Measurements from ENCODE around the gene KDSR.

DNA sequence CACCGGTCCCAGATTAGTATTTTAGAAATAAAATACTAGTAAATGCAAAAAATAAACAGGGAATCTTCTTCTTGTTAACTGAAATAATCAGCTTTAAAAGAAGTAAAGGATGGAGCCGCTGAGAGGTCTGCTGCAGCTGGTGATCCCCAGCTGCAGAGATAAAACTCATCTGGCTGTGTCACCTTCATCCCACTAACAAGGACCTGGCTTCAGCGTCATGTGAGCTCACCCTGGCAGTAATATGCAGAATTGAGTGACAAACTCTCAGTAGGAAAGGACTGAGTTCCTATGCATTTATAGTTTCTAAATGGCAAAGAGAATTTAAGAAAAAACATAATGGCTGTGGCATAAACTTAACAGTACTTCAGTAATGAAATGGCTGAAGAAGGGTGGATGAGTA is 27.9 kb upstream of the KDSR start:
- TF ChIP-seq, protein P1, sequence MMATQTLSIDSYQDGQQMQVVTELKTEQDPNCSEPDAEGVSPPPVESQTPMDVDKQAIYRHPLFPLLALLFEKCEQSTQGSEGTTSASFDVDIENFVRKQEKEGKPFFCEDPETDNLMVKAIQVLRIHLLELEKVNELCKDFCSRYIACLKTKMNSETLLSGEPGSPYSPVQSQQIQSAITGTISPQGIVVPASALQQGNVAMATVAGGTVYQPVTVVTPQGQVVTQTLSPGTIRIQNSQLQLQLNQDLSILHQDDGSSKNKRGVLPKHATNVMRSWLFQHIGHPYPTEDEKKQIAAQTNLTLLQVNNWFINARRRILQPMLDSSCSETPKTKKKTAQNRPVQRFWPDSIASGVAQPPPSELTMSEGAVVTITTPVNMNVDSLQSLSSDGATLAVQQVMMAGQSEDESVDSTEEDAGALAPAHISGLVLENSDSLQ (IDR thresholded peaks at IDR 0.05): no peak
- TF ChIP-seq ZNF384 (IDR thresholded peaks at IDR 0.05): no peak
- no peak for TF ChIP-seq LEF1 (IDR thresholded peaks at IDR 0.05; ENCODE audit: borderline replicate concordance)
- TF ChIP-seq SP1 (IDR thresholded peaks at IDR 0.05): no peak
- TF ChIP-seq BHLHE40 (IDR thresholded peaks at IDR 0.05; ENCODE audit: borderline replicate concordance): no peak
- TF ChIP-seq NFRKB (IDR thresholded peaks at IDR 0.05): no peak
- TF ChIP-seq SUZ12 (IDR thresholded peaks at IDR 0.05): no peak
- TF ChIP-seq L3MBTL2 (conservative IDR thresholded peaks at IDR 0.05): no peak
- no peak for TF ChIP-seq ARNT (IDR thresholded peaks at IDR 0.05)
- TF ChIP-seq FOXM1 (IDR thresholded peaks at IDR 0.05; ENCODE audit: borderline replicate concordance): no peak
- TF ChIP-seq TARDBP (IDR thresholded peaks at IDR 0.05): no peak
- no peak for TF ChIP-seq FOXK2 (IDR thresholded peaks at IDR 0.05)
- TF ChIP-seq CTBP1 (IDR thresholded peaks at IDR 0.05; ENCODE audit: borderline replicate concordance): no peak

Measured in HEK293T (cell line).